Common myeloid progenitor, CD34-positive (primary cell): Measurements from ENCODE around the gene SLC6A11.

Experiments
- CTCF ChIA-PET: fragments of 350-600 bp; sonication (Branson Sonifier 250); formaldehyde crosslinking; loops from one replicate; lab custom pipeline; 2021; ENCODE audit warnings: antibody characterized with exemption; lab: Charles Lee
- POLR2A ChIA-PET: fragments of 350-600 bp; sonication (Branson Sonifier 250); formaldehyde crosslinking; loops from one replicate; lab custom pipeline; 2021; ENCODE audit warnings: antibody characterized with exemption; lab: Charles Lee
- DNase-seq, 3 donors: peaks; one replicate each; pipeline versions ENCODE4 v3.0.0 to v3.0.0-alpha.2; 2013
- H3K27ac ChIP-seq, 2 experiments: 1 replicate in 1 of 2; 2 replicates in 1 of 2; pipeline ENCODE4 v1.7.0; 2013; ENCODE audit warnings: inconsistent platforms in 2 of 2, low read length in 2 of 2, mild to moderate bottlenecking in 2 of 2, low read depth in 1 of 2, moderate library complexity in 1 of 2; ENCODE audit not compliant: severe bottlenecking in 2 of 2, insufficient read depth in 1 of 2, poor library complexity in 1 of 2
- H3K27me3 ChIP-seq, 5 experiments: replicated peaks in 2 of 5; 1 replicate in 3 of 5; 2 replicates in 2 of 5; pipeline versions ENCODE4 v1.6.1 to v1.7.0; 2013; ENCODE audit warnings: low read length in 4 of 5, mild to moderate bottlenecking in 2 of 5, moderate library complexity in 2 of 5, inconsistent platforms in 1 of 5; ENCODE audit not compliant: insufficient read depth in 5 of 5, control insufficient read depth in 4 of 5
- H3K36me3 ChIP-seq, 4 experiments: 1 replicate in 2 of 4; 2 replicates in 2 of 4; pipeline versions ENCODE4 v1.6.1 to v1.7.0; 2013; ENCODE audit warnings: low read length in 3 of 4, control low read depth in 1 of 4, mild to moderate bottlenecking in 1 of 4; ENCODE audit not compliant: control insufficient read depth in 4 of 4, insufficient read depth in 4 of 4
- H3K4me1 ChIP-seq, 4 experiments: 1 replicate in 3 of 4; 2 replicates in 1 of 4; pipeline versions ENCODE4 v1.6.1 to v1.7.1; 2013; ENCODE audit warnings: low read length in 3 of 4, mild to moderate bottlenecking in 3 of 4, control low read depth in 1 of 4, inconsistent platforms in 1 of 4, moderate library complexity in 1 of 4; ENCODE audit not compliant: control insufficient read depth in 4 of 4, insufficient read depth in 4 of 4; ENCODE audit errors: control extremely low read depth in 1 of 4
- H3K4me3 ChIP-seq, 7 experiments: 1 replicate in 4 of 7; 2 replicates in 3 of 7; pipeline versions ENCODE4 v1.5.1 to v1.7.0; 2013; ENCODE audit warnings: mild to moderate bottlenecking in 7 of 7, low read length in 6 of 7, moderate library complexity in 6 of 7, inconsistent platforms in 2 of 7, low read depth in 2 of 7, control low read depth in 1 of 7; ENCODE audit not compliant: insufficient read depth in 4 of 7, control insufficient read depth in 1 of 7; ENCODE audit errors: extremely low read depth in 1 of 7
- H3K9me3 ChIP-seq, 5 experiments: 1 replicate in 4 of 5; 2 replicates in 1 of 5; pipeline versions ENCODE4 v1.6.1 to v1.7.1; 2013; ENCODE audit warnings: low read length in 4 of 5, mild to moderate bottlenecking in 2 of 5, inconsistent platforms in 1 of 5, low read depth in 1 of 5, moderate library complexity in 1 of 5; ENCODE audit not compliant: control insufficient read depth in 4 of 5, insufficient read depth in 2 of 5; ENCODE audit errors: control extremely low read depth in 1 of 5
- WGBS: methylation state at CpG from one replicate; pipeline ENCODE4 v1.1.5; 2013; ENCODE audit not compliant: insufficient coverage; 5-methylcytosine and 5-hydroxymethylcytosine counted together

The SLC6A11 gene

GRCh38 chr3:10972072-10972782, 156.2 kb downstream of the SLC6A11 start:
- 43% methylated on average over 8 of the region's 10 CpGs for WGBS
- POLR2A ChIA-PET: no interaction called here
- DNase-seq: no peak
- Histone ChIP-seq H3K27ac (no peak overlapping the region), H3K9me3 (no peaks in the 10 kb centered on the region), H3K4me1 (no peaks in the 10 kb centered on the region), H3K36me3 (no peaks in the 10 kb centered on the region), H3K27me3 (peaks cover 0 to 70% (median 24%) of the 10 kb centered on the region in 5 experiments), H3K4me3 (no peak overlapping the region)
- CTCF ChIA-PET: interaction anchor here (1.2 kb wide), 1 partner anchor 13 kb away, joined by 3 read pairs; no protein-coding TSS in a partner anchor

GRCh38 chr3:10973046-10973595, 157.1 kb downstream of the SLC6A11 start:
- ChIA-PET POLR2A (no interaction called here), CTCF (no interaction called here)
- peaks cover 0 to 68% (median 30%) of the 10 kb centered on the region in 5 experiments for H3K27me3 ChIP-seq
- H3K27ac ChIP-seq: no peak overlapping the region
- H3K36me3 ChIP-seq: no peaks in the 10 kb centered on the region
- no peak for DNase-seq
- H3K9me3 ChIP-seq: no peaks in the 10 kb centered on the region
- H3K4me3 ChIP-seq: no peak overlapping the region
- WGBS: 89% methylated on average over 12 of the region's 13 CpGs
- H3K4me1 ChIP-seq: no peaks in the 10 kb centered on the region

GRCh38 chr3:10974131-10974530, 158.1 kb downstream of the SLC6A11 start:
- H3K27me3 ChIP-seq: peaks cover 0 to 64% (median 29%) of the 10 kb centered on the region in 5 experiments
- no peak overlapping the region for H3K4me3 ChIP-seq
- WGBS: 71% methylated on average over 5 of the region's 7 CpGs
- no peaks in the 10 kb centered on the region for H3K36me3 ChIP-seq
- no peak for DNase-seq
- H3K9me3 ChIP-seq: no peaks in the 10 kb centered on the region
- H3K4me1 ChIP-seq: no peaks in the 10 kb centered on the region
- POLR2A ChIA-PET: no interaction called here
- CTCF ChIA-PET: interaction anchor here (1.7 kb wide), 1 partner anchor 9 kb away, joined by 7 read pairs; no protein-coding TSS in a partner anchor
- H3K27ac ChIP-seq: no peak overlapping the region

- Histone ChIP-seq H3K27ac (no peak overlapping the region), H3K36me3 (no peaks in the 10 kb centered on the region), H3K4me1 (no peaks in the 10 kb centered on the region), H3K9me3 (no peaks in the 10 kb centered on the region), H3K4me3 (no peak overlapping the region), H3K27me3 (peaks cover 0 to 60% (median 27%) of the 10 kb centered on the region in 5 experiments)
- CTCF ChIA-PET: interaction anchor here (1.7 kb wide), 1 partner anchor 8 kb away, joined by 7 read pairs; no protein-coding TSS in a partner anchor
- no peak for DNase-seq
- POLR2A ChIA-PET: no interaction called here
- 78% methylated on average over 6 of the region's 7 CpGs for WGBS
Measured at GRCh38 chr3:10974746-10975375, 158.8 kb downstream of the SLC6A11 start.

- ChIA-PET CTCF (no interaction called here), POLR2A (no interaction called here)
- no CpG with 5 or more reads among the region's 1 CpG for WGBS
- Histone ChIP-seq H3K4me3 (no peak overlapping the region), H3K9me3 (no peaks in the 10 kb centered on the region), H3K36me3 (no peaks in the 10 kb centered on the region), H3K27ac (no peak overlapping the region), H3K27me3 (peaks cover 0 to 63% (median 28%) of the 10 kb centered on the region in 5 experiments), H3K4me1 (no peaks in the 10 kb centered on the region)
- DNase-seq: no peak
Measured at GRCh38 chr3:10975695-10976234, 159.7 kb downstream of the SLC6A11 start.

GRCh38 chr3:10976770-10977169, 160.7 kb downstream of the SLC6A11 start:
- 92% methylated on average over 1 of the region's 1 CpG for WGBS
- H3K9me3 ChIP-seq: no peaks in the 10 kb centered on the region
- no peak overlapping the region for H3K27ac ChIP-seq
- no peak for DNase-seq
- H3K4me1 ChIP-seq: no peaks in the 10 kb centered on the region
- ChIA-PET POLR2A (no interaction called here), CTCF (no interaction called here)
- peaks cover 0 to 63% (median 28%) of the 10 kb centered on the region in 5 experiments for H3K27me3 ChIP-seq
- no peak overlapping the region for H3K4me3 ChIP-seq
- no peaks in the 10 kb centered on the region for H3K36me3 ChIP-seq
